Stimulated activated CD4-positive, alpha-beta T cell treated with anti-CD3 and anti-CD28 coated beads, Interleukin-2, amount 100 ng/mL, for 4 hours (primary cell): Measurements from ENCODE around the gene AP3S2.
"Not testable (repeated sequence)": the region's sequence is repeated elsewhere in the genome, so short reads cannot be mapped to it uniquely, and the experiment has no call there.

ENCODE experiments used
- DNase-seq: peaks from one replicate; pipeline ENCODE4 v3.0.0-alpha.2; 2020; ENCODE audit warnings: low read depth

AP3S2 gene

DNA sequence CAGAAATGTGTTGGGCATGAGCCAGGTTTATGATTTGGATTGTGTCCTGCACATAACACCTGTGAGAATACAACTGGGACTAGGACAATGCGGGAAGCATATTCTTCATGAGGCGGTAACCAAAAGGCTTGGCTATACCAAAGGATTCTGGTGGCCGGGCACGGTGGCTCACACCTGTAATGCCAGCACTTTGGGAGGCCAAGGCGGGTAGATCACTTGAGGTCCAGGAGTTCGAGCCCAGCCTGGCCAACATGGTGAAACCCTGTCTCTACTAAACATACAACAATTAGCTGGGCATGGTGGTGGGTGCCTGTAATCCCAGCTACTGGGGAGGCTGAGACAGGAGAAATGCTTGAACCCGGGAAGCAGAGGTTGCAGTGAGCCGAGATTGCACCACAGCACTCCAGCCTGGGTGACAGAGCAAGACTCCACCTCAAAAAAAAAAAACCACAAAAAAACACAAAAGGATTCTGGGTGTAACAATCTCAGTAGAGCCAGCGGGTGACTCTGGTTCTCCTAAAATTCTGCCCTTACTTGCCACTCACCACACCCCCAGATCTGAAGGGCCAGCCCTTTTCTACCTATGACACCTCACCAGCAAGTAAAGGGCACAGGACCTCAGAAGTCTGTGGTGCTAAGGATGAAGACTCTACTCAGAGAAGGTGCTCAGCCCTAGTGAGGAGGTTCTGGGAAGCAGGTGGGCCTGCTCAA, 59.2 kb downstream of the AP3S2 start:
- DNase-seq = not testable (repeated sequence)

DNA sequence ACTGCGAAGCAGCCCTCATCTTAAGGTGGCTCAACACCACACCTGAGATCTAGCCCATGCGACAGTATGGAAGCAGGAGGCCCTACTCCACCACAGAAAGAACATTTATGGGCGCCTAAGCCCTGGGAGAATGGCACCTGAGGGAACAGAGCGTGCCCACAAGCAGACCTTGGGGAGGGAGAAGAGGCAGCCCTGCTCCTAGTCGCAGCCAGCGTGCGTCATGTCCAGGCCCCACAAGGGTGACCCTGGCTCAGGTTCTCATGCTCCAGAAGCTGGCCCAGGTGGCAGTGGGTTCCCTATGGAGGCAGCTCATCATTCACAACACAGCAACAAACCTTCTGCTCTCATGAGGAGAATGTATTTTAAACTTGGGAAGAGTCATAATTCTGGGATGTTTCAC, 59.8 kb downstream of the AP3S2 start:
- no peak for DNase-seq

DNA sequence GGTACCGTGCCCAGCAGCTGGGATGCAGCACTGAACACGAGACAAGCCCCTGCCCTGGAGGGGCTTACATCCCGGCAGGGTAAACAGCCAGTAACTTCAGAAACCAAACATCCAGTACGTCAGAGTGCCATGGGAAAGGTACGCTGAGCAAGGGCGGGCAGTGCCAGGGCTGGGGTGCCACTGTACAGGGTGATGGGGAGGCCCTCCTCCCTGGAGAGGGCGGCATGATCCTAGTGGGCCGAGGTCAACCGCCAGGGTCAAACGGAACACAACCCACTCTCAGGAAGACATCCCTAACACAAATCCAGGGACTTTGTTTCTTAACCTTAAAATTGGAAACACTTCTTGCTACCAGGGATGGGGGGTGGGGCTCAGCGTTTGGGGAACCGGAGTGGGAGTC, 63.2 kb downstream of the AP3S2 start:
- no peak for DNase-seq

DNA sequence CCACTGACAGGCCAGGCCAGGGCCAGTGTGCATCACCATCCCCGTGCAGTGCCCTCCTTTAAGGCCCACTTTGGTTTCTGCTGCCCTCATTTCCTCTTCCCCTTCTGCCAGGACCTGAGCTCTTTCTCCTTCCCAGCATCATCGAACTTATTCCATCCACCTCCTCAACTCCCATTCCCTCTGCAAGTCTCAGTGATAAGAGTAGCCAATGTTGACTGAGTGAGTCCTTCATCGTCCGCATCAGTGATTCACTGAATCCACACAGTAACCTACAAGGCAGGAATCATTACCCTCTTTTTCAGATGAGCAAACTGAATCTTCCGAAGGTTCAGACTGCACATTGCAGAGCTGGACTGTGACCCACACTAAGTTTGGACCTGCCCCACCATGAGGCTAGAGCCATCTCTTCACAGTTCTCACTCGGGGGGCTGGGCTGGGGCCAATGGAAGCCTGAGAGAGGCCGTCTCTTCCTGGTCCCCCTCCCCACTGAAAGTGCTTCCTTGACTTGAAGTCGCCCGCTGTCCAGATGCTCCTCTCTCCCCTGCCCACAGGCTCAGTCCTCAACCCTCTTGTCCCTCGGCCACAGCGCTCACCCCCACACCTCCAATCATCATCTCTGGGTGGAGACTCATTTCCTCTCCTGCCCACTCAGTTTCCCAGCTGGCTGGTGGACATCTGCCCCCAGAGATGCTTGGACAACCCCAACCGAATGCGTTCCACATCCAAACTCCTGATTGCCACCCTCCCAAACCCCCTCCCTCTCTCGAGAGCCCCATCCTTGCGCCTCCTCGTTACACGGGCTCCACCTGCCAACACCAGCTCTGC, 64.0 kb downstream of the AP3S2 start:
- no peak for DNase-seq

DNA sequence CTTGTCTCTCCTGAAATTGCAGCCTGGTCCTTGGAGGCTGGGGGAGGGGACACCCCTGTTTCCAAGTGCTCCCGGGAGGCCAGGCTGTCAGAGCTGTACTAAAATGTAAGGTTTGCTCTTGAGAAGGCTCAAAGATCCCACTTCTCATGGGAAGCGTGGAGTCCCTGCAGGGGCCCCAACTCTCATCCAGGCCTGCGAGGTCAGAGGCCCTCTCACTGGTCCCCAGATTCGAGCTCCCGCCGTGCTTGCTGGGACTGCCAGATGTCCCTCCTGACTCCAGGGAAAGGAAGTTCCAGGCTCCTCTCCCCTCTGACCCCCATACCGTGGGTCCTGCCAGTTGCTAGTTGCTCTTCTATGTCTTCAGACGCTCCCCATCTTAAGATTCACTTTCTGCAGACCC, 64.6 kb downstream of the AP3S2 start:
- DNase-seq = no peak

DNA sequence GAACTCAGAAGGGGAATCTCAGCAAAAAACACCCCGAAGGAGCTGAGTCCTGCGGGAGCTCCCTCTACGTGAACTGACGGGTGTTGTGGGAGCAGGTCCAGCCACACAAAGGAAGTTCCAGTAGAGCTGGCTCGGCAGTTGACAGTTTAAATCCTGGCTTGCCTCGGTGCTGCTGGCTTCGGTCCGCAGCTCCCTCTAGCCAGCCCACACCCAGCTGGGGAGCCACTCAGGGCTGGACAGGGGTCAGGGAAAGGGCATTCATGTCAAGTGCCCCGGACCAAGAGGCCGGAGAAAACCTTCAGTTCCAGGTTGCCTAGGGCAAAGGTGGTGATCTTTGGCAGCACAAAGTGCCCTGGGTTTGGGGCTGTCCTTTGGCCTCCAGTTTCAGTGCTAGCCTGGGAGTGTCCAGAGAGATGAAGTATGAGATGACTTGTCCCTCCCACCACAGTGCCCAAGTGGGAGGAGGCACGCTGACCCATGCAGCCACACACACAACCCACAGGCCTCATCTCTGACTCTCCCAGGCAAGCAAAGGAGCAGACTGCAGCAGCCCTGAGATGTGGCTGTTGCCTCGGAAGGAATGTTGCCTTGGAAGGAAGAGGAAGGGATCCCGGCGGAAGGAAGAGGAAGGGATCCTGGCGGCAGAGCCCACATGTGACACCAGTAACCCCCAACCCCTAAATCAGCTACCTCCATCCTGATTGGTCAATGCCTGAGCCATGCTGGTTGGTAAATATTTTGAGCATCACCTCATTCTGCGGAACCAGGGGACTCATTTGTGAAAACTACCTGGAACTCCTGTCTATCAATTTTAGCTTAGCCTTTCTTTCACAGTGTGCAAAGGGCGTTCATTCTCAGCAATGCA, 65.3 kb downstream of the AP3S2 start:
- DNase-seq = no peak

DNA sequence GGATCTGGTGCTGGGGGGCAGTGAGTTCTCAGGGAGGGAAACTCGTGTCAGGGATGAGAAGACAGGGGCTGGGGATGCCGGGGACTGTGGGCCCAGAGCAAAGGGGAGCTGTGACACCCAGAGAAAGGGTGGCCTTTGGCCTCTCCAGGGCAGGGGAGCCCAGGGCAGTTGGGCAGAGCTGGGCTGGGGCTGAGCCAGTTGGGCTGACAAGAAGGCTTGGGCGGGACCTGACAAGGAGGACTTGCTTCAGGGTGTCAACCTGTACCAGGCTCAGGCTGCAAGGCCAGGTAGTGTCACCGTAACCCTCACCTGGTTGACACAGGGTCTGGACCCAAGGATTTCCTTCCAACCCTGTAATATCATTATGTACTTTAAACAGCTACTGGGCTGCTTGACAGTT, 66.0 kb downstream of the AP3S2 start:
- no peak for DNase-seq

DNA sequence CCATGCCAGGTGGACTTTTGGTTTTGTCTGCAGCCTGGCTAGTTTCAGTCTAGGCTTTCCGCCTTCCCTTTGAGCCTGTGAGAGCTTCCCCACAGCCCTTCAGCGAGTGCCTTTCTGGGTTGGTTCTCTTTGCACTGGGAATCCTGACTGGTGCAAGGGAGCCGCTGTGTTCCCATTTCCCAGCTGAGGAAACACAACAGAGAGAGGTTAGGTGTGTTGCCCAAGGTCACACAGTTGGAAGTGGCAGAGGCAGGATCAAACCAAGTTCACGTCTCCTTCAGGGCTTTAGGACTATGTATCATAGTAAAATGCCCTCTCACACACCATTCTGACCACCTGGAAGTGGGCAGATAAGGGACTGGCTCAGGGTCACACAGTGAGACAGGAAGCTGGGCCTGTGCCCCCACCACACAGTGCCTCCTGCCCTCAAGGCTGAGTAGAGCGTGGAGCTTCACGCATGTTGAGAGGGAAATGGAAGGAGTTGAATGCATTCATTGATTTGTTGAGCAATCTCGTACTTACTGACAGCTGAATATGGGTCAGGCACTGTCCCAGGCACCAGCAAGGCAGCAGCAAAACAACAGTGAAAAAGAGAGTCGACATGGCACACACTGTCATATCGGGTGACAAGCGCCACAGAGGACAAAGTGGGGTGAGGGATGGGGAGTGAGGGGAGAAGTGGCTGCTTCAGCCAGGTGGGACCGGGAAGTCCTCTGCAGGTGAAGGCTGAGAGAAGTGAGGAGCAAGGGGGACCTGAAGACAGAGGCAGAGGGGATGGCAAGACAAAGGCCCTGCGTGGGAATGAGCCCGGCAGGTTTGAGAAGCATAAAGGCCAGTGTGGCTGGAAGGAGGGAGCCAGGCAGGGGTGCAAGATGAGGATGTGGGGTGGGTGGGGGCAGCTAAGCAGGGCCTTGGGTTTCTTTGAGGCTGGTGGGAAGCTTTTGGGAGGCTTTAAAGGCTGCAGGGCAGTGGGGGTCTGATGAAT, 66.8 kb downstream of the AP3S2 start:
- no peak for DNase-seq

DNA sequence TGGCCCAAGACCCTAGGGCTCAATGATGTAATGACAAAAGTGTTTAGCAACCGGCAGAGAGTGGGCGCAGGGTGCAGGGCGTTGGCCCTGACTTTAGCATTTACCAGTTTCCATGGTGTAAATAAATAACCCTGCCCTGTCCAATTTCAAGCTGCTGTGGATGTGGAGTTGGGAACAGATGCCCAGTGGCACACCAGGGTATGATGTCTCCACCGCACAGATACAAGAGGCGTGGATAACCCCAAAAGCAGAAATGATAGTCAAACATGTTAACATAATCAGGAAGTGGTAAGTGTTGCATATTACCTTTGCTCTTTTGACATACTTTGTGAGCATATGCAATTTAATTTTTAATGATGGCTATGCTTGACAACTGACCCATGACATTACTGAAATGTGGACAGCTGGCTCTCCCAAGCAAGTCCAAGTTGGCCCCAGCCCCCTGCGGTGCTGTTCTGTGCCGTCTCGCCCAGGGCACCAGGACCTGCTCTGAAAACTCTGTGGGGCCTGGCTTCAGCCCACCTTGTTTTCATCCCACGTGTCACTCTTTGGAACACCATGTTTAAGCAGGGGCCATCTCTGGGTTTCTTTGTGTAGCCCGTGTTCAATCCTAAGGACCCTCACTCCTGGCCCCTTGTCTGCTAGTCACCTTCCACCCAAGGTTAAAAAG, 68.4 kb downstream of the AP3S2 start:
- DNase-seq = no peak

DNA sequence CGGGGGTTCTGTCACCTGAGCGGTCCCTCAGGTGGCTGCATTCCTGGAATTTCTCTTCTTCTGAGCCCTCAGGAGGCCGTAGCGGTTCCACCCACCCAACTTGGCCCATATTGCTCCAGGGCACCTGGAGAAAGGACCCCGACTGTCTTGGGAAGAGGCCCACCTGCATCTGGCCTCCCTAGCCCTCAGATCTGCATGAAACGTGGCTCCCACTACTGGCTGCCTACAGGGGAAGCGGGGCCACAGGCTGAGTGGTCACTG, 69.3 kb downstream of the AP3S2 start:
- DNase-seq = no peak

DNA sequence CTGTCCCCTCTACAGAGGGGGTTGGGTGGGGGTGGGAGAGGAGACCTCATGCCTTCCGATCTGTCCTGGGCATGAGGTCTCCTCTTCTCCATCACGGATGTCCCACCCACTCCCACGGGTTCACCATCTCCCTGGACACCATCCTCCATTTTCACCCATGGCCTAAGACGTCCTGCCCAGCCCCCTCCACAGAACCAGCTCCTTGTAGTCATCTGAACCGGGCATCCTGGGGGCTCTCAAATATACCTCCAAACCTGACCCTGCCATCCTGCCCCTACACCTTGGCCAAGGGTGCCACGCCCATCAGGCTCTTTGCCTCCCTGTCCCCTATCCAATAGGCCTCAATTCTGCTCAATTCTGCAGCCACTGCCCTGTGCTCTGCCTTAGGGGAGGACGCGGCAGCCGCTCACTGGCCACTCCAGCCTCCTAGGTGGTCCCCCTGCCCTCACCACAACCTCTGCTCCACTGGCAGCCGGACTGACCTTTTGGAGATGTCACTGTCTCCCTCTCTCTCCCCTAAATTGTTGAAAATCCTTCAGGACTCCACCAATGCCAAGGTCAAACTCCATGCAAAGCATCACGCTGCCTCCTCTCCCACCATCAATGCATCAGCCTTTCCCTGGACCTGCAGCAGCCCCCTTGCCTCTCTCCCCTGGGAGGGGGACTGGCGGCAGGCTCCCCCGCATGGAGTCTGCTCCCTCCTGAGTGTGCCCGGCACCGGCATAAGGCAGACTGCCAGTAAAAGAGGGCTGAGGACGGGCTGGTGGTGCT, 69.8 kb downstream of the AP3S2 start:
- DNase-seq = no peak

DNA sequence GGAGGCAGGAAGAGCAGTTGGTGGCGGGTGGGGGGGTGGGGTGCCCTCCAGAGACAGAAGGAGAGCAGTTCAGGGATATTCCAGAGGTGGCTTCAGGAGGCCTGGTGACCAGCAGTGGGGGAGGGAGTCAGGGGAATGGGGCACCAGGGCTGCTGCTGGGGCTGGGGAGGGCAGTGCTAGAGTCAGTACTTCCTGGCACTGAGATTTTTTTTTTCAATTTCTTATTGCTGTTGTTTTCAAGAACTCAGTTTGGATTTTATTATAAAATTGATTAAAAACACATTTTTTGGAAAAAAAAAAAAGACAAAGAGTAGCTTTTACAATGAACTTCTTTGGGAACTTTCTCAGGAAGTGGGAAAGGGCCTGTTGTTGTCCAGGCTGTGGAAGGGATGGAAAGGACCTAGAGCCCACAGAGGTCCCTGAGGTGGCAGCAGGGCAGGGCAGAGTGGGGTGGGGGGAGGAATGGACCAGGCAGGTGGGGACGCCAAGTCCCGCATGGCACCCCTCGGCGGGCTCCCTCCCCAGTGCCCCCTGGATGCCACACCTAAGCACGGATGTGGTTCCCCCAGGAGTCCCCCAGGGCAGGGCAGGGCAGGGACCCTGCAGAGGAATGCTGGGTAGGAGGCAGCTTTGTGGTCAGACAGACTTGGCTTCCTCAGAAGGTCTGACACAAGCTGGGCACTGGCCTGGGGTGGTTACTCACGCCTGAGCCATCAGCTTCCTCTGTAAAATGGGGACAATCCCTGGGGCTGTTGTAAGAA, 70.7 kb downstream of the AP3S2 start:
- no peak for DNase-seq

DNA sequence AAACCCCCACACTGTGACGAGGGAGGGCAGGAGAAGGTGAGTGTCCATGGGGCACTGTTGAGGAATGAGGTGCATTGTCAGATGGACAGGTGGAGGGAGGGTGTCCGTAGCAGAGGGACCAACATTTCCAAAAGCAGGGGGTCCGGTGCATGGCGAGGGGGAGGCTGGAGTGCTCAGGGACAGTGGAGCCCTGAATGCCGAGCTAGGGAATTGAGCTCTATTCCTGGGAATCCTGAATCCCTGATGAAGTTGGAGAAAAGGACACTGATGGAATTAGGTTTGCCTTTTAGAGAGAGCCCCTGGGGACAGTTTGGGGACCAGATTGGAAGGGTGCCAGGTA, 71.2 kb downstream of the AP3S2 start:
- DNase-seq = no peak

DNA sequence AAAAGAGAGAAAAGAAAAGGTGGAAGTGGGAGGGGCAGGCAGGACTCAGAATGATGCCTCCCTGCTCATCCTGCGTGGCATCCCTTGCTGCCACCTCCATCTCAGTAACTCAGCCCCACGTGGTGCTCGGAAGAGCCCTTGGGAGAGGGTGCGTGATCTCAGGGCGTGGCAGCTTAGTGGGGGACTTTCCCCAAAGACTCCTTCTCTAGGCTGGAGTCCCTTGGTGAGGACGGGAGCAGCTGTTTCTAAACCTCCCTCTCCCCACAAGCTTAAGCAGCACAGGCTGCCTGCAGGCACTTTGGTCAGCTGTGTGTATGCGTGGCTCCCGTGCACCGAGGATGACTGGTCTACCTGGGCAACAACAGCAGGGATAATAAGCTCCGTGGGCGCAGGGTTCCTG, 71.8 kb downstream of the AP3S2 start:
- DNase-seq = no peak

DNA sequence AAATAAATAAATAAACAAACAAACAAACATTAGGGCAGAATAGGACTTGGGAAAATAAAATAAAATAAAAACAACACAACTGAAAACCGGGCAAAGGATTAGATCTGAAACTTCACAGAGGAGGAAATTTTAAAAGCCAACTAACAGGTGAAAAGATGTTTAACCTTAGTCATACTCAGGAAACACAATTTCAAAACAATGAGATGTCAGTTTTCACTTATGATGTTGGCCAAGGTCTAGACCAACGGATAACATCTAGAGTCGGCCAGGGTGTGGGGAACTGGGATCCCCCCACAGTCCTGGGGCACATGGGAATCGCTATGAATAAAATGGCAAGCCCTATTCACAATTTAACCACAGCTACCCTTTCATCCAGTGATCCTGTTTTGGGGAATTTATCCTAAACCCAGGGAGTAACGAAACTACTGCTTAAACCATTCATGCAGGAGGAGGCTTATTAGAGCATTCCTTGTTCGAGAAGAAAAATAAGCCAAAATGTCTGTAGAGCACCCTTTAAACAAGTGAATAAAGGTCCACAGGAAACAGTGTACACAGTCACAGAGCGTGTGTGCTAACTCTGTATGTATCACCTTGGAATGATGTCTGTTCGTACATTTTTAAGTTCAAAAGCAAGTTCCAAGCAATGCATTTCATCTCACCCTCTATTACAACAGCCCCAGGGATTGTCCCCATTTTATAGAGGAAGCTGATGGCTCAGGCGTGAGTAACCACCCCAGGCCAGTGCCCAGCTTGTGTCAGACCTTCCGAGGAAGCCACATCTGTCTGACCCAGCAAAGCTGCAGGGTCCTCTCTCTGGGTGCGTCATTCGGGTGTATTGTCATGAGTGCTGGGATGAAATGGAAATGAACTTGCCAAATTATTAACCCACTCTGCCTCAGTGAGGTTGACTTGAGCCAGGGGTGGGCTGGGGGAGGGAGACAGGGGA, 72.9 kb downstream of the AP3S2 start:
- DNase-seq = no peak

DNA sequence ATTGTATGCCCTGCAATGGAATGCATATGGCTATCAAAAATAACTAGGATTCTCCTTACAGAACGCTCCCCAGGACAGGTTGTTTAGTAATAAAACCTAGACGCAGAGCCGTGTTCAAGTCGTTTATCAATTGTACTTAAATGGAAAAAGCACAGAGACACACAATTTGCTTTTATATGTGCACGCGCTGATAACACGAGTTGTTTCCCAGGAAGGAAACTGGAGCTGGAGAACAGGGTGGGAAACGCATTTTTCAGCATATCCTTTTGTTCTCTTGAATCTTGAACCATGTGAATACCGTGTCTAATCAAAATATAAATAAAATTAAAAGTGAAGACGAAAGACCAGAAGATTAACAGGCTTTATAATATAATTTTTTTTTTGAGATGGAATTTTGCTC, 75.5 kb downstream of the AP3S2 start:
- no peak for DNase-seq

DNA sequence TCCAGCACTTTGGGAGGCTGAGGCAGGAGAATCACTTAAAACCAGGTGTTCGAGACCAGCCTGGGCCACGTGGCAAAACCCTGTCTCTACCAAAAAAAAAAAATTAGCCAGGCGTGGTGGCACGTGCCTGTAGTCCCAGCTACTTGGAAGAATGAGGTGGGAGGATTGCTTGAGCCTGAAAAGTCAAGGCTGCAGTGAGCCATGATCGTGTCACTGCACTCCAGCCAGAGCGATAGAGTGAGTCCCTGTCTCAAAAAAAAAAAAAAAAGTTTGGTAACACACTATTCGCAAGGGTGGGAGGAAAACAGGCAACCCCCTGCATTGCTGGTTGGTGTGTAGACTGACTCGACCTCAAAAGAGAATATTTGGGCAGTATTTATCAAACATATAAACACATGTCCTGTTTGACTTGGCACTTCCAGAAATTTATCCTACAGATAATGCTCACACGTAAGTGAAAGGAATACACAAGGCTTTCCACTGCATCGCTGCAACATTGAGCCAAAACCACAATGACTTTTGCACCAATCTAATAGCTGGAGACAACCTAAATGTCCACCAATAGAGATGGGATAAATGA, 76.0 kb downstream of the AP3S2 start:
- DNase-seq = no peak

DNA sequence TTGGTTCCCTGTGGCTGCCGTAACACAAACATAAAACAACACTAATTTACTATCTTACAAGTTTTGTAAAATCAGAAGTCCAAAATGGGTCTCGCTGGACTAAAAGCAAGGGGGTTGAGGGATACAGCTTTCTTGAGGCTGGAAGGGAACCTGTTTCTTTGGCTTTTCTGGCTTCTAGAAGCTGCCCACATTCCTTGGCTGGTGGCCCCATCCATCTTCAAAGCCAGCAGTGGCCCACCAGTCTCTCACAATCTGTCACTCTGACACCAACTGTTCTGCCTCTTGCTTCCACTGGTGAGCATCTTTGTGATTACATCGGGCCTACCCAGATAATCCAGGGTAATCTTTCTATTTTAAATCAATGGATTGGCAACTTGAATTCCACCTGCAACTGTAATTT, 78.0 kb downstream of the AP3S2 start:
- no peak for DNase-seq
